ENCODE results near the gene TNNC1. TPM values are rescaled to one million over a fixed set of nuclear protein-coding genes. Genes with fewer than 3 reads are reported as not detected.

TNNC1 gene
- total and polyA plus RNA-seq, 2 of the 13 experiments (the other 11 are each of a cell fraction or from before 2014, with no cell fraction given) = 11.8 to 36.4 TPM

DNA sequence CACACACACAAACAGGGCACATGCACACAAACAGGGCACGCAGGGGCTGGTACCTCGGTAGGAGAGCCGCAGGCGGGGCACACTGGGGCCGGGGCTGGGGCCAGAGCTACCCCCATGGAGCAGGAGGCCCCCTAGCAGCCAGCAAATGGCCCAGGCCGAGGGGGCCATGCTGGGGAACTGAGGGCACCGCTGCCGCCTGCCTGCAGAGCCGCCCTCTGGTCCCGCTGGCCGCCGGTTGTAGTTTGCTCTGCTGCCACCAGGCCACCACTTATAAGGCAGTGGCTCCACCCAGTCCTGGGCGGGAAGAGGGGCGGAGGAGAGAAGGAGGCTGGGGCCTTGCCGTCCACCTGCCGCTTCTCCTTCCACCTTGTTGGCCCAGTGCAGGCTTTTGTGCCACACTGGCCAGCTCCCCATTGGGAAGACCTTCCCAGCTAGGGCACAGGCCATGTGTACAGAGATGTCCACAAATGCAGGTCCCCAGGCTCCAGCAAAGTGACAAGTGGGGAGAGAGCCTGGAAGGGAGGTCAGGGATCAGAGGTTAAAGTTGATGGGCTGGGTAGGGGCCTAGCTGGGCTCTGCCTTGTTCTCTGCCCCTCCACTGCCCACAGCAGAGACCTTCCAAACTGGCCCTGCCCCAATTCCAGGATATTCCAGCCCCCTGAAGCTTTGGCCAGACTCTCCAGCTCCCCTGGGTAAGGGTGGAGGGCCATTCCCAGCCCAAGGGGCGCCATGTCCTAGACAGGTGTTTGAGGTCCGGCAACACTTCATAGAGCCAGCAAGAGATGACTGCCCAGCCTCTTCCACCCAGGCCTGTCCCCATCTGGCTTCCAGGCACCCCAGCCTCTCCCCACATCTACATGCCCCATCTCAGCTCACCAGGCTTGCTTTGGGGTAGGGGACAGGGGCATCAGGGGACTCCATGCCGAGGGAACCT lies 8.7 kb downstream of the TNNC1 start, which contains the start of gene SEMA3G (continued):
- TF ChIP-seq GZF1 (CRISPR knock-in tag; IDR thresholded peaks at IDR 0.05) (no peak), ZNF615 (CRISPR knock-in tag; IDR thresholded peaks at IDR 0.05; ENCODE audit: borderline replicate concordance) (no peak), KDM6A (CRISPR knock-in tag; IDR thresholded peaks at IDR 0.05; ENCODE audit: low read depth) (no peak), ZNF557 (CRISPR knock-in tag; IDR thresholded peaks at IDR 0.05) (no peak), KDM1A (CRISPR knock-in tag; IDR thresholded peaks at IDR 0.05) (no peak), GATAD1 (CRISPR knock-in tag; IDR thresholded peaks at IDR 0.05) (peak; percentile 33; the same call in 1 of the 2 replicates), ELF1 (CRISPR knock-in tag; IDR thresholded peaks at IDR 0.05) (no peak), ZNF296 (CRISPR knock-in tag; conservative IDR thresholded peaks at IDR 0.05) (no peak), FOXK2 (IDR thresholded peaks at IDR 0.05) (no peak), CEBPB (IDR thresholded peaks at IDR 0.05; ENCODE audit: borderline replicate concordance, low read depth, low read length) (no peak), ZNF451 (CRISPR knock-in tag; IDR thresholded peaks at IDR 0.05) (no peak; the same call in 1 of the 2 replicates)
- TF ChIP-seq, protein P1, sequence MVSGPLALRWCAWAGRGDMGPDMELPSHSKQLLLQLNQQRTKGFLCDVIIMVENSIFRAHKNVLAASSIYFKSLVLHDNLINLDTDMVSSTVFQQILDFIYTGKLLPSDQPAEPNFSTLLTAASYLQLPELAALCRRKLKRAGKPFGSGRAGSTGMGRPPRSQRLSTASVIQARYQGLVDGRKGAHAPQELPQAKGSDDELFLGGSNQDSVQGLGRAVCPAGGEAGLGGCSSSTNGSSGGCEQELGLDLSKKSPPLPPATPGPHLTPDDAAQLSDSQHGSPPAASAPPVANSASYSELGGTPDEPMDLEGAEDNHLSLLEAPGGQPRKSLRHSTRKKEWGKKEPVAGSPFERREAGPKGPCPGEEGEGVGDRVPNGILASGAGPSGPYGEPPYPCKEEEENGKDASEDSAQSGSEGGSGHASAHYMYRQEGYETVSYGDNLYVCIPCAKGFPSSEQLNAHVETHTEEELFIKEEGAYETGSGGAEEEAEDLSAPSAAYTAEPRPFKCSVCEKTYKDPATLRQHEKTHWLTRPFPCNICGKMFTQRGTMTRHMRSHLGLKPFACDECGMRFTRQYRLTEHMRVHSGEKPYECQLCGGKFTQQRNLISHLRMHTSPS (CRISPR knock-in tag; IDR thresholded peaks at IDR 0.05; ENCODE audit: low read depth) = peak; percentile 69
- TF ChIP-seq, protein P2, sequence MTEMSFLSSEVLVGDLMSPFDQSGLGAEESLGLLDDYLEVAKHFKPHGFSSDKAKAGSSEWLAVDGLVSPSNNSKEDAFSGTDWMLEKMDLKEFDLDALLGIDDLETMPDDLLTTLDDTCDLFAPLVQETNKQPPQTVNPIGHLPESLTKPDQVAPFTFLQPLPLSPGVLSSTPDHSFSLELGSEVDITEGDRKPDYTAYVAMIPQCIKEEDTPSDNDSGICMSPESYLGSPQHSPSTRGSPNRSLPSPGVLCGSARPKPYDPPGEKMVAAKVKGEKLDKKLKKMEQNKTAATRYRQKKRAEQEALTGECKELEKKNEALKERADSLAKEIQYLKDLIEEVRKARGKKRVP (CRISPR knock-in tag; IDR thresholded peaks at IDR 0.05) = no peak
- TF ChIP-seq, protein P3, sequence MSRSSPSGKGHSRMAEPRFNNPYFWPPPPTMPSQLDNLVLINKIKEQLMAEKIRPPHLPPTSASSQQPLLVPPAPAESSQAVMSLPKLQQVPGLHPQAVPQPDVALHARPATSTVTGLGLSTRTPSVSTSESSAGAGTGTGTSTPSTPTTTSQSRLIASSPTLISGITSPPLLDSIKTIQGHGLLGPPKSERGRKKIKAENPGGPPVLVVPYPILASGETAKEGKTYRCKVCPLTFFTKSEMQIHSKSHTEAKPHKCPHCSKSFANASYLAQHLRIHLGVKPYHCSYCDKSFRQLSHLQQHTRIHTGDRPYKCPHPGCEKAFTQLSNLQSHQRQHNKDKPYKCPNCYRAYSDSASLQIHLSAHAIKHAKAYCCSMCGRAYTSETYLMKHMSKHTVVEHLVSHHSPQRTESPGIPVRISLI (CRISPR knock-in tag; IDR thresholded peaks at IDR 0.05; ENCODE audit: borderline replicate concordance) = no peak
- TF ChIP-seq, protein P4, sequence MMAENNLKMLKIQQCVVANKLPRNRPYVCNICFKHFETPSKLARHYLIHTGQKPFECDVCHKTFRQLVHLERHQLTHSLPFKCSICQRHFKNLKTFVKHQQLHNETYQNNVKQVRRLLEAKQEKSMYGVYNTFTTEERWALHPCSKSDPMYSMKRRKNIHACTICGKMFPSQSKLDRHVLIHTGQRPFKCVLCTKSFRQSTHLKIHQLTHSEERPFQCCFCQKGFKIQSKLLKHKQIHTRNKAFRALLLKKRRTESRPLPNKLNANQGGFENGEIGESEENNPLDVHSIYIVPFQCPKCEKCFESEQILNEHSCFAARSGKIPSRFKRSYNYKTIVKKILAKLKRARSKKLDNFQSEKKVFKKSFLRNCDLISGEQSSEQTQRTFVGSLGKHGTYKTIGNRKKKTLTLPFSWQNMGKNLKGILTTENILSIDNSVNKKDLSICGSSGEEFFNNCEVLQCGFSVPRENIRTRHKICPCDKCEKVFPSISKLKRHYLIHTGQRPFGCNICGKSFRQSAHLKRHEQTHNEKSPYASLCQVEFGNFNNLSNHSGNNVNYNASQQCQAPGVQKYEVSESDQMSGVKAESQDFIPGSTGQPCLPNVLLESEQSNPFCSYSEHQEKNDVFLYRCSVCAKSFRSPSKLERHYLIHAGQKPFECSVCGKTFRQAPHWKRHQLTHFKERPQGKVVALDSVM (CRISPR knock-in tag; IDR thresholded peaks at IDR 0.05) = 0 out of 2 replicates have a peak, but pooled peaks have one; percentile 32
- TF ChIP-seq, protein P5, sequence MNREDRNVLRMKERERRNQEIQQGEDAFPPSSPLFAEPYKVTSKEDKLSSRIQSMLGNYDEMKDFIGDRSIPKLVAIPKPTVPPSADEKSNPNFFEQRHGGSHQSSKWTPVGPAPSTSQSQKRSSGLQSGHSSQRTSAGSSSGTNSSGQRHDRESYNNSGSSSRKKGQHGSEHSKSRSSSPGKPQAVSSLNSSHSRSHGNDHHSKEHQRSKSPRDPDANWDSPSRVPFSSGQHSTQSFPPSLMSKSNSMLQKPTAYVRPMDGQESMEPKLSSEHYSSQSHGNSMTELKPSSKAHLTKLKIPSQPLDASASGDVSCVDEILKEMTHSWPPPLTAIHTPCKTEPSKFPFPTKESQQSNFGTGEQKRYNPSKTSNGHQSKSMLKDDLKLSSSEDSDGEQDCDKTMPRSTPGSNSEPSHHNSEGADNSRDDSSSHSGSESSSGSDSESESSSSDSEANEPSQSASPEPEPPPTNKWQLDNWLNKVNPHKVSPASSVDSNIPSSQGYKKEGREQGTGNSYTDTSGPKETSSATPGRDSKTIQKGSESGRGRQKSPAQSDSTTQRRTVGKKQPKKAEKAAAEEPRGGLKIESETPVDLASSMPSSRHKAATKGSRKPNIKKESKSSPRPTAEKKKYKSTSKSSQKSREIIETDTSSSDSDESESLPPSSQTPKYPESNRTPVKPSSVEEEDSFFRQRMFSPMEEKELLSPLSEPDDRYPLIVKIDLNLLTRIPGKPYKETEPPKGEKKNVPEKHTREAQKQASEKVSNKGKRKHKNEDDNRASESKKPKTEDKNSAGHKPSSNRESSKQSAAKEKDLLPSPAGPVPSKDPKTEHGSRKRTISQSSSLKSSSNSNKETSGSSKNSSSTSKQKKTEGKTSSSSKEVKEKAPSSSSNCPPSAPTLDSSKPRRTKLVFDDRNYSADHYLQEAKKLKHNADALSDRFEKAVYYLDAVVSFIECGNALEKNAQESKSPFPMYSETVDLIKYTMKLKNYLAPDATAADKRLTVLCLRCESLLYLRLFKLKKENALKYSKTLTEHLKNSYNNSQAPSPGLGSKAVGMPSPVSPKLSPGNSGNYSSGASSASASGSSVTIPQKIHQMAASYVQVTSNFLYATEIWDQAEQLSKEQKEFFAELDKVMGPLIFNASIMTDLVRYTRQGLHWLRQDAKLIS (CRISPR knock-in tag; IDR thresholded peaks at IDR 0.05) = no peak
- TF ChIP-seq, protein P6, sequence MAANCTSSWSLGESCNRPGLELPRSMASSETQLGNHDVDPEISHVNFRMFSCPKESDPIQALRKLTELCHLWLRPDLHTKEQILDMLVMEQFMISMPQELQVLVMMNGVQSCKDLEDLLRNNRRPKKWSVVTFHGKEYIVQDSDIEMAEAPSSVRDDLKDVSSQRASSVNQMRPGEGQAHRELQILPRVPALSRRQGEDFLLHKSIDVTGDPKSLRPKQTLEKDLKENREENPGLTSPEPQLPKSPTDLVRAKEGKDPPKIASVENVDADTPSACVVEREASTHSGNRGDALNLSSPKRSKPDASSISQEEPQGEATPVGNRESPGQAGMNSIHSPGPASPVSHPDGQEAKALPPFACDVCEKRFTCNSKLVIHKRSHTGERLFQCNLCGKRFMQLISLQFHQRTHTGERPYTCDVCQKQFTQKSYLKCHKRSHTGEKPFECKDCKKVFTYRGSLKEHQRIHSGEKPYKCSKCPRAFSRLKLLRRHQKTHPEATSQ (CRISPR knock-in tag; IDR thresholded peaks at IDR 0.05; ENCODE audit: borderline replicate concordance) = no peak

Measured in HepG2 (cell line).